Measurements from ENCODE around the gene TSPAN10. TPM values are rescaled to one million over a fixed set of nuclear protein-coding genes. Genes with fewer than 3 reads are reported as not detected.

Gene TSPAN10
- total and polyA plus RNA-seq, 9 of the 15 experiments (the other 6 are each of a cell fraction or from before 2014, with no cell fraction given) = 0.05 to 0.31 (median 0.13) TPM; not detected in 1

GRCh38 chr17:81665205-81666091, 28.5 kb downstream of the TSPAN10 start (continued):
- TF ChIP-seq ATF6 (CRISPR knock-in tag; IDR thresholded peaks at IDR 0.05) (no peak), CXXC5 (CRISPR knock-in tag; IDR thresholded peaks at IDR 0.05) (peak; percentile 66; the same call in 1 of the 2 replicates), PHB2 (IDR thresholded peaks at IDR 0.05; ENCODE audit: low read depth) (no peak), DDX20 (tag; IDR thresholded peaks at IDR 0.05; ENCODE audit: low read depth) (no peak), PRPF4 (IDR thresholded peaks at IDR 0.05; ENCODE audit: insufficient read depth, low read depth, low read length, poor library complexity, severe bottlenecking) (no peak), ZNF174 (CRISPR knock-in tag; IDR thresholded peaks at IDR 0.05) (no peak), RFX7 (CRISPR knock-in tag; IDR thresholded peaks at IDR 0.05) (peak; percentile 67; the same call in 1 of the 2 replicates), EP300 (IDR thresholded peaks at IDR 0.05; ENCODE audit: low read length) (no peak), ZNF785 (CRISPR knock-in tag; IDR thresholded peaks at IDR 0.05) (no peak), BRD9 (IDR thresholded peaks at IDR 0.05; ENCODE audit: low read depth, partially characterized antibody) (peak; percentile 43), GTF2B (IDR thresholded peaks at IDR 0.05; ENCODE audit: extremely low read depth, insufficient read length) (no peak), SMARCE1 (IDR thresholded peaks at IDR 0.05) (no peak), AFF4 (CRISPR knock-in tag; IDR thresholded peaks at IDR 0.05) (no peak), ZNF263 (CRISPR knock-in tag; IDR thresholded peaks at IDR 0.05; ENCODE audit: borderline replicate concordance) (no peak), TCF7L2 (IDR thresholded peaks at IDR 0.05; ENCODE audit: low read depth, low read length) (no peak), ZNF695 (CRISPR knock-in tag; IDR thresholded peaks at IDR 0.05) (0 out of 2 replicates have a peak, but pooled peaks have one; percentile 51), SPI1 (IDR thresholded peaks at IDR 0.05; ENCODE audit: borderline replicate concordance, low read depth, low read length) (no peak), SRF (CRISPR knock-in tag; IDR thresholded peaks at IDR 0.05) (peak in 1 of 2 experiments; percentile 77; a peak in 2 of 4 replicates), TAF15 (IDR thresholded peaks at IDR 0.05; ENCODE audit: low read depth, low read length) (no peak)
- TF ChIP-seq, protein P1, sequence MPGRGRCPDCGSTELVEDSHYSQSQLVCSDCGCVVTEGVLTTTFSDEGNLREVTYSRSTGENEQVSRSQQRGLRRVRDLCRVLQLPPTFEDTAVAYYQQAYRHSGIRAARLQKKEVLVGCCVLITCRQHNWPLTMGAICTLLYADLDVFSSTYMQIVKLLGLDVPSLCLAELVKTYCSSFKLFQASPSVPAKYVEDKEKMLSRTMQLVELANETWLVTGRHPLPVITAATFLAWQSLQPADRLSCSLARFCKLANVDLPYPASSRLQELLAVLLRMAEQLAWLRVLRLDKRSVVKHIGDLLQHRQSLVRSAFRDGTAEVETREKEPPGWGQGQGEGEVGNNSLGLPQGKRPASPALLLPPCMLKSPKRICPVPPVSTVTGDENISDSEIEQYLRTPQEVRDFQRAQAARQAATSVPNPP (IDR thresholded peaks at IDR 0.05; ENCODE audit: borderline replicate concordance, insufficient read depth, insufficient read length) = no peak
